ENCODE data around the gene ZNF608.

The ZNF608 gene

GRCh38 chr5:124752854-124753720, 6.6 kb upstream of the ZNF608 start:
- DNase-seq (ENCODE audit: low read depth): no peak

GRCh38 chr5:124751031-124751430, 4.6 kb upstream of the ZNF608 start:
- DNase-seq (ENCODE audit: low read depth): no peak

GRCh38 chr5:124748687-124749594, 2.5 kb upstream of the ZNF608 start:
- no peak for DNase-seq (ENCODE audit: low read depth)

GRCh38 chr5:124747791-124748686, 1.6 kb upstream of the ZNF608 start:
- no peak for DNase-seq (ENCODE audit: low read depth)

GRCh38 chr5:124746916-124747790, 714 bp upstream of the ZNF608 start:
- no peak for DNase-seq (ENCODE audit: low read depth)

GRCh38 chr5:124745007-124745927, 1.2 kb downstream of the ZNF608 start:
- no peak for DNase-seq (ENCODE audit: low read depth)

- DNase-seq (ENCODE audit: low read depth): no peak
These were observed 2.1 kb downstream of the ZNF608 start for GRCh38 chr5:124744170-124744971.

- DNase-seq (ENCODE audit: low read depth): no peak
These were observed 2.8 kb downstream of the ZNF608 start for GRCh38 chr5:124743602-124744169.

- DNase-seq (ENCODE audit: low read depth): no peak
These were observed 3.3 kb downstream of the ZNF608 start for GRCh38 chr5:124742983-124743601.

GRCh38 chr5:124742521-124742920, 3.9 kb downstream of the ZNF608 start:
- DNase-seq (ENCODE audit: low read depth): no peak

- DNase-seq (ENCODE audit: low read depth): no peak
These were observed 4.5 kb downstream of the ZNF608 start for GRCh38 chr5:124741711-124742496.

- no peak for DNase-seq (ENCODE audit: low read depth)
These were observed 5.4 kb downstream of the ZNF608 start for GRCh38 chr5:124740991-124741583.

- no peak for DNase-seq (ENCODE audit: low read depth)
These were observed 6.4 kb downstream of the ZNF608 start for GRCh38 chr5:124740071-124740470.

GRCh38 chr5:124739634-124740025, 6.8 kb downstream of the ZNF608 start:
- no peak for DNase-seq (ENCODE audit: low read depth)

GRCh38 chr5:124738681-124739633, 7.5 kb downstream of the ZNF608 start:
- DNase-seq (ENCODE audit: low read depth): no peak

- no peak for DNase-seq (ENCODE audit: low read depth)
These were observed 8.8 kb downstream of the ZNF608 start for GRCh38 chr5:124737651-124738050.

All from stimulated activated CD8-positive, alpha-beta memory T cell treated with anti-CD3 and anti-CD28 coated beads, Interleukin-15, amount 100 ng/mL, for 24 hours (primary cell).